Measurements from ENCODE around the gene FOXA2. TPM values are rescaled to one million over a fixed set of nuclear protein-coding genes. Genes with fewer than 3 reads are reported as not detected.
A peak's percentile ranks its signal among the peaks of the same experiment; 100 is the strongest.

FOXA2 gene
- 100 to 1,000 TPM in 1 of 2 donors, 10 to 100 TPM in 1; 86.7 to 123 TPM for total RNA-seq
- 19.1 TPM for polyA plus RNA-seq (2013, experiment 1 of 2)
- 21.7 TPM for polyA plus RNA-seq (2013, experiment 2 of 2)
- long read RNA-seq, experiment 1, transcript FOXA2-202 (2 exons, 2,422 nt): major isoform, 50 of 108 reads
- long read RNA-seq, experiment 1, partial matches to known transcripts: 53 of 108 reads
- long read RNA-seq, experiment 1, other reads (novel, unspliced or antisense): 3 of 108 reads
- long read RNA-seq, experiment 2, transcript FOXA2-202 (2 exons, 2,422 nt): major isoform, 208 of 250 reads
- long read RNA-seq, experiment 2, partial matches to known transcripts: 25 of 250 reads
- long read RNA-seq, experiment 2, other reads (novel, unspliced or antisense): 15 of 250 reads
- long read RNA-seq, experiment 3: 0 reads
- long read RNA-seq, experiment 4, partial matches to known transcripts: 0 of 1 reads
- long read RNA-seq, experiment 4, other reads (novel, unspliced or antisense): 1 of 1 reads

DNA sequence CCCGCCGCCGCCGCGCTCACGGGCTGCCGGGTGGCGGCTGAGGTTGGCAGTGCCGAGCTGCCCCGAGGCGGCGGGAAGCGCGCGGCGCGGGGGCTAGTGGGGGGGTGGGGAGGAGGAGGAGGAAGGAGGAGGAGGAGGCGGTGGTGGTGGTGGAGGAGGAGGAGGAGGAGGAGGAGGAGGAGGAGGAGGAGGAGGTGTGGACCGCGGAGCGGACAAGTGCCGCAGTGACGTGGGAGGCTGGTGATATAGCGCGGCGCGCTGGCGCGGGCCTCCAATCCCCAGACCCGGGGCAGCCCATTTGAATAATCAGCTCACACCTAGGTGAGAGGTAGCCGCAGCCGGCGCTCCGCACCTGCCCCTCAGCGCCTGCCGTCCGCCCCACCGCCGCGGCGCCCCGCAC is at the start of gene FOXA2:
Gene FOXA2, minus strand, starts transcription at position 51 of the 400 bp plus-strand sequence. CDS start 294 bp downstream, outside the sequence.
- peaks cover 68% of the 10 kb centered on the region for H3K27me3 Mint-ChIP-seq (ENCODE audit: insufficient read depth)
- peaks cover 29% of the 10 kb centered on the region for H3K4me1 Mint-ChIP-seq
- peak within 1 kb of the TSS; percentile 100 for H3K4me3 Mint-ChIP-seq
- Histone ChIP-seq H3K9ac (ENCODE audit: extremely low read depth, low read length, poor library complexity, severe bottlenecking) (peak within 1 kb of the TSS; percentile 98), H3K36me3 (ENCODE audit: control insufficient read depth, insufficient read depth, low read length) (peaks cover 23% of the 10 kb centered on the region), H3K4me3 (ENCODE audit: low read length) (peak within 1 kb of the TSS; percentile 87), H3K27me3 (ENCODE audit: control insufficient read depth, insufficient read depth, low read length, poor library complexity, severe bottlenecking) (peaks cover 54% of the 10 kb centered on the region), H3K27ac (ENCODE audit: low read depth, low read length) (no peak within 1 kb of the TSS), H3K9me3 (ENCODE audit: control insufficient read depth, low read length) (no peaks in the 10 kb centered on the region), H3K4me1 (ENCODE audit: control insufficient read depth, insufficient read depth, low read length) (peaks cover 4% of the 10 kb centered on the region)
- no peaks in the 10 kb centered on the region for H3K9me3 Mint-ChIP-seq
- peak; percentile 94 for DNase-seq
- H3K27ac Mint-ChIP-seq: peak within 1 kb of the TSS; percentile 93
- TF ChIP-seq, protein P1, sequence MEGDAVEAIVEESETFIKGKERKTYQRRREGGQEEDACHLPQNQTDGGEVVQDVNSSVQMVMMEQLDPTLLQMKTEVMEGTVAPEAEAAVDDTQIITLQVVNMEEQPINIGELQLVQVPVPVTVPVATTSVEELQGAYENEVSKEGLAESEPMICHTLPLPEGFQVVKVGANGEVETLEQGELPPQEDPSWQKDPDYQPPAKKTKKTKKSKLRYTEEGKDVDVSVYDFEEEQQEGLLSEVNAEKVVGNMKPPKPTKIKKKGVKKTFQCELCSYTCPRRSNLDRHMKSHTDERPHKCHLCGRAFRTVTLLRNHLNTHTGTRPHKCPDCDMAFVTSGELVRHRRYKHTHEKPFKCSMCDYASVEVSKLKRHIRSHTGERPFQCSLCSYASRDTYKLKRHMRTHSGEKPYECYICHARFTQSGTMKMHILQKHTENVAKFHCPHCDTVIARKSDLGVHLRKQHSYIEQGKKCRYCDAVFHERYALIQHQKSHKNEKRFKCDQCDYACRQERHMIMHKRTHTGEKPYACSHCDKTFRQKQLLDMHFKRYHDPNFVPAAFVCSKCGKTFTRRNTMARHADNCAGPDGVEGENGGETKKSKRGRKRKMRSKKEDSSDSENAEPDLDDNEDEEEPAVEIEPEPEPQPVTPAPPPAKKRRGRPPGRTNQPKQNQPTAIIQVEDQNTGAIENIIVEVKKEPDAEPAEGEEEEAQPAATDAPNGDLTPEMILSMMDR (conservative IDR thresholded peaks at IDR 0.05): no peak
- H3K36me3 Mint-ChIP-seq (ENCODE audit: low read depth): peaks cover 29% of the 10 kb centered on the region
- WGBS, 2 experiments (ENCODE audit: insufficient coverage in 1 of 2, insufficient read length in 1 of 2): 0% methylated on average over 8 to 28 of the region's 42 CpGs

DNA sequence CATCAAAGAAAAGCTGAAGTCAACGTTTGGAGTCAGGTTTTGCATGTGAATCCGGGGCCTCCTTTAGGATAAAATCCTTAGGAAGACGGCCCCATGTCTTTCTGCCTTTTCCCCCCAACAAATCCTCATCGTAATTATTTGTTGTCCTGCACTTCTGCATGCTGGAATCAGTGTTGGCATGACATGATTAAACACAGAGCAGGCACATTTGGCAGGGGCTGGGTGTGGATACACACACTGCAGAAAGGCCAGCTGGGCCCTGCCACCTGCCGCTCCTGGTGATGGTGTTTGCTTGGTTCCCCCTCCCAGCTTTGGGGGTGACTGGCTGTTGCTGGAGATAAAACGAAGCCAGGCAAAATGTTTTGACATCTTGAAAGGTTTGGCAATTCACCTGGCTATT is 46.3 kb upstream of the FOXA2 start:
- peaks cover 49% of the 10 kb centered on the region for H3K4me1 Mint-ChIP-seq
- no peaks in the 10 kb centered on the region for H3K9me3 ChIP-seq (ENCODE audit: control insufficient read depth, low read length)
- H3K27me3 Mint-ChIP-seq (ENCODE audit: insufficient read depth): no peaks in the 10 kb centered on the region
- H3K4me1 ChIP-seq (ENCODE audit: control insufficient read depth, insufficient read depth, low read length): peaks cover 4% of the 10 kb centered on the region
- H3K4me3 Mint-ChIP-seq: no peak overlapping the region
- no peaks in the 10 kb centered on the region for H3K9me3 Mint-ChIP-seq
- no peak overlapping the region for H3K4me3 ChIP-seq (ENCODE audit: low read length)
- no peak overlapping the region for H3K27ac ChIP-seq (ENCODE audit: low read depth, low read length)
- WGBS, 2 experiments (ENCODE audit: insufficient coverage in 1 of 2, insufficient read length in 1 of 2): 69 to 75% methylated on average over 6 of the region's 6 CpGs
- H3K27me3 ChIP-seq (ENCODE audit: control insufficient read depth, insufficient read depth, low read length, poor library complexity, severe bottlenecking): no peaks in the 10 kb centered on the region
- H3K36me3 ChIP-seq (ENCODE audit: control insufficient read depth, insufficient read depth, low read length): no peaks in the 10 kb centered on the region
- no peak overlapping the region for H3K27ac Mint-ChIP-seq
- peak; percentile 54 for DNase-seq
- H3K9ac ChIP-seq (ENCODE audit: extremely low read depth, low read length, poor library complexity, severe bottlenecking): no peak overlapping the region
- TF ChIP-seq, protein P1 (conservative IDR thresholded peaks at IDR 0.05): no peak
- no peaks in the 10 kb centered on the region for H3K36me3 Mint-ChIP-seq (ENCODE audit: low read depth)

DNA sequence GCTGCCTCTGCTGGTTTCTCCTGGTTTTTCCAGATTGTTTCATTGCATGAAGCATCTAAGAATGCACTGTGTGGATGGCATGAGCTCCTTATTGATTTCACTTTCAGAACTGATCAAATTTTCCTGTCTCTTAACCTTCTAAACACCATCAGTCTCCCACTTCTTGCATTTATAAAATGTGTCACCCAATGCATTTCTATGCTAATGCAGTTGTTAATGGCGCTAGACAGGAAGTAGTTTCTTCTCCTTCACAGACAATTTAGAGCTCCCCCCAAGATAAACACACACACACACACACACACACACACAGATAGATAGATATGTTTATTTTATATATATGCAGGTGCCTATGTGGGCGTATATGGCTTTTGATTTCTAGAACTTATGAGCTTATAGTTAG is 45.6 kb upstream of the FOXA2 start:
- no peak overlapping the region for H3K4me3 ChIP-seq (ENCODE audit: low read length)

More for the DNA sequence above, 45.6 kb upstream of the FOXA2 start:
- no peaks in the 10 kb centered on the region for H3K27me3 ChIP-seq (ENCODE audit: control insufficient read depth, insufficient read depth, low read length, poor library complexity, severe bottlenecking)
- Mint-ChIP-seq H3K27ac (peak overlapping the region; percentile 42), H3K4me1 (peaks cover 49% of the 10 kb centered on the region), H3K9me3 (no peaks in the 10 kb centered on the region), H3K4me3 (no peak overlapping the region), H3K27me3 (ENCODE audit: insufficient read depth) (no peaks in the 10 kb centered on the region), H3K36me3 (ENCODE audit: low read depth) (no peaks in the 10 kb centered on the region)
- DNase-seq: no peak
- H3K9ac ChIP-seq (ENCODE audit: extremely low read depth, low read length, poor library complexity, severe bottlenecking): no peak overlapping the region
- no peaks in the 10 kb centered on the region for H3K9me3 ChIP-seq (ENCODE audit: control insufficient read depth, low read length)
- H3K27ac ChIP-seq (ENCODE audit: low read depth, low read length): no peak overlapping the region
- H3K36me3 ChIP-seq (ENCODE audit: control insufficient read depth, insufficient read depth, low read length): no peaks in the 10 kb centered on the region
- WGBS, 2 experiments (ENCODE audit: insufficient coverage in 1 of 2, insufficient read length in 1 of 2): 72% methylated on average over 2 of the region's 2 CpGs; no CpG with 5 or more reads in 1 of the 2 experiments
- TF ChIP-seq, protein P1 (conservative IDR thresholded peaks at IDR 0.05): no peak
- H3K4me1 ChIP-seq (ENCODE audit: control insufficient read depth, insufficient read depth, low read length): peaks cover 4% of the 10 kb centered on the region
